Activated CD4-positive, alpha-beta T cell treated with anti-CD3 and anti-CD28 coated beads for 36 hours (primary cell): ENCODE measurements around the gene TMEM109. TPM values are rescaled to one million over a fixed set of nuclear protein-coding genes. Genes with fewer than 3 reads are reported as not detected.

Experiments used
- ATAC-seq: fragments of 200-7000 bp; cut with Tn5 transposase; one replicate; pipeline ENCODE4 v1.10.0; 2021; ENCODE audit warnings: mild to moderate bottlenecking, moderate library complexity
- CTCF ChIA-PET: fragments of 350-600 bp; sonication (Branson Sonifier 250); formaldehyde crosslinking; loops from one replicate; lab custom pipeline; 2021; ENCODE audit warnings: antibody characterized with exemption; lab: Charles Lee
- POLR2A ChIA-PET: fragments of 350-600 bp; sonication (Branson Sonifier 250); formaldehyde crosslinking; loops from one replicate; lab custom pipeline; 2021; ENCODE audit warnings: antibody characterized with exemption, inconsistent platforms; lab: Charles Lee
- DNase-seq: peaks from one replicate; pipeline ENCODE4 v3.0.0-alpha.2; 2020
- H3K27ac Mint-ChIP-seq: one replicate; pipeline ENCODE4 v1.8.0; 2021; ENCODE audit warnings: mixed read lengths
- H3K27me3 Mint-ChIP-seq: one replicate; pipeline ENCODE4 v1.8.0; 2021; ENCODE audit warnings: mixed read lengths
- H3K36me3 Mint-ChIP-seq: one replicate; pipeline ENCODE4 v1.8.0; 2021; ENCODE audit warnings: low read depth, mixed read lengths
- H3K4me1 Mint-ChIP-seq: one replicate; pipeline ENCODE4 v1.8.0; 2021; ENCODE audit warnings: mixed read lengths
- H3K4me3 Mint-ChIP-seq: one replicate; pipeline ENCODE4 v1.8.0; 2021; ENCODE audit warnings: mild to moderate bottlenecking, moderate library complexity, mixed read lengths
- H3K9me3 Mint-ChIP-seq: one replicate; pipeline ENCODE4 v1.8.0; 2021; ENCODE audit warnings: low read depth, mixed read lengths
- intact Hi-C, 2 experiments: fragments of 100-400 bp; cut with DNase I in 1 of 2; cut with micrococcal nuclease in 1 of 2; formaldehyde crosslinking; loops; one replicate each; pipeline versions ENCODE4 v1.14.2 to v1.15.1; 2022 to 2024; cut with DNase I, micrococcal nuclease
- total RNA-seq, 2 experiments: library from RNA; stranded (reverse); gene quantifications; one replicate each; pipeline ENCODE4 v1.2.3, GENCODE V29; 2021

The TMEM109 gene
- total RNA-seq, 2 experiments from 2014 or later = 80.3 to 89.1 TPM

- Mint-ChIP-seq H3K27me3 (peaks cover 17% of the 10 kb centered on the region), H3K4me3 (no peak overlapping the region), H3K4me1 (peaks cover 14% of the 10 kb centered on the region), H3K27ac (no peak overlapping the region), H3K9me3 (no peaks in the 10 kb centered on the region), H3K36me3 (peaks cover 16% of the 10 kb centered on the region)
- intact Hi-C loops = no loop called here
- ATAC-seq (no peak), DNase-seq (no peak)
- POLR2A ChIA-PET = interaction anchor here (0.5 to 1.7 kb wide), 2 partner anchors 11 to 14 kb away, joined by 3 to 5 read pairs; no protein-coding TSS in a partner anchor
- CTCF ChIA-PET = interaction anchor here (0.6 to 1.4 kb wide), 3 partner anchors 23 to 340 kb away, joined by 3 to 4 read pairs (median 3); no protein-coding TSS in a partner anchor
These were observed 13.2 kb downstream of the TMEM109 start for GRCh38 chr11:60927061-60927592.

- H3K27me3 Mint-ChIP-seq = peaks cover 17% of the 10 kb centered on the region
- no peak for DNase-seq
- ChIA-PET POLR2A (interaction anchor here (0.5 to 1.7 kb wide), 3 partner anchors 10 to 13 kb away, joined by 3 to 5 read pairs (median 5); no protein-coding TSS in a partner anchor), CTCF (interaction anchor here (0.6 to 1.4 kb wide), 3 partner anchors 22 to 339 kb away, joined by 3 to 4 read pairs (median 3); no protein-coding TSS in a partner anchor)
- no peak for ATAC-seq
- no peaks in the 10 kb centered on the region for H3K9me3 Mint-ChIP-seq
- intact Hi-C loops = no loop called here
- peaks cover 11% of the 10 kb centered on the region for H3K36me3 Mint-ChIP-seq
- peaks cover 14% of the 10 kb centered on the region for H3K4me1 Mint-ChIP-seq
- H3K4me3 Mint-ChIP-seq = no peak overlapping the region
- no peak overlapping the region for H3K27ac Mint-ChIP-seq
These were observed 13.6 kb downstream of the TMEM109 start for GRCh38 chr11:60927600-60927999.

- DNase-seq (no peak), ATAC-seq (no peak)
- Mint-ChIP-seq H3K27ac (no peak overlapping the region), H3K4me1 (peaks cover 14% of the 10 kb centered on the region), H3K36me3 (peaks cover 2% of the 10 kb centered on the region), H3K27me3 (peaks cover 17% of the 10 kb centered on the region), H3K9me3 (no peaks in the 10 kb centered on the region), H3K4me3 (no peak overlapping the region)
- CTCF ChIA-PET = interaction anchor here (0.6 to 1.1 kb wide), 4 partner anchors 13 to 89 kb away, joined by 3 to 4 read pairs (median 3); no protein-coding TSS in a partner anchor
- POLR2A ChIA-PET = interaction anchor here (1.7 kb wide), 1 partner anchor 13 kb away, joined by 5 read pairs; no protein-coding TSS in a partner anchor
- intact Hi-C loops = no loop called here
These were observed 14.6 kb downstream of the TMEM109 start for GRCh38 chr11:60928563-60929001.

GRCh38 chr11:60929764-60930163, 15.8 kb downstream of the TMEM109 start:
- POLR2A ChIA-PET = no interaction called here
- intact Hi-C loops = no loop called here
- Mint-ChIP-seq H3K27ac (no peak overlapping the region), H3K27me3 (peaks cover 17% of the 10 kb centered on the region), H3K4me1 (peaks cover 11% of the 10 kb centered on the region), H3K9me3 (no peaks in the 10 kb centered on the region), H3K36me3 (no peaks in the 10 kb centered on the region), H3K4me3 (no peak overlapping the region)
- no peak for ATAC-seq
- no peak for DNase-seq
- CTCF ChIA-PET = interaction anchor here (0.8 kb wide), 1 partner anchor 10 kb away, joined by 3 read pairs; no protein-coding TSS in a partner anchor

DNA sequence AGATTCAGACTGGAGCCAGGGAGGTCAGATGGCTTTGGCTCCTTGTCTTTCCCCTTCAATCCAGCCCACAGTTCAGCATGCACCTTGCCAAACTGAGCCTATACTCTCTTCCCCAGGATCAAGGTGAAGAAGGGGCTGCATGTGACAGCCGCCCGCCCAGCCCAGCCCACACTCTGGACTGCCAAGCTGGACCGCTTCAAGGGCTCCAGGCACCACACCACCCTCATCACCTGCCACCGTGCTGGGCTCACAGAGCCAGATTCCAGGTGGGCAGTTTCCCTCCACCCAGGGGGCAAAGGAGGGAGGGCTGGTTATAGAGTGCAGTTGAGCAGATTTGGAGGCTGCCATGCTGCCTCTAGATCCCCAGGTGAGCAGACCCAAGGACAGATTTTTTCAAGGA, 16.4 kb downstream of the TMEM109 start:
- Mint-ChIP-seq H3K27ac (no peak overlapping the region), H3K27me3 (peaks cover 13% of the 10 kb centered on the region), H3K4me1 (peaks cover 6% of the 10 kb centered on the region), H3K4me3 (no peak overlapping the region), H3K9me3 (no peaks in the 10 kb centered on the region), H3K36me3 (no peaks in the 10 kb centered on the region)
- ChIA-PET CTCF (no interaction called here), POLR2A (no interaction called here)
- ATAC-seq = no peak
- DNase-seq = no peak
- intact Hi-C loops = no loop called here

DNA sequence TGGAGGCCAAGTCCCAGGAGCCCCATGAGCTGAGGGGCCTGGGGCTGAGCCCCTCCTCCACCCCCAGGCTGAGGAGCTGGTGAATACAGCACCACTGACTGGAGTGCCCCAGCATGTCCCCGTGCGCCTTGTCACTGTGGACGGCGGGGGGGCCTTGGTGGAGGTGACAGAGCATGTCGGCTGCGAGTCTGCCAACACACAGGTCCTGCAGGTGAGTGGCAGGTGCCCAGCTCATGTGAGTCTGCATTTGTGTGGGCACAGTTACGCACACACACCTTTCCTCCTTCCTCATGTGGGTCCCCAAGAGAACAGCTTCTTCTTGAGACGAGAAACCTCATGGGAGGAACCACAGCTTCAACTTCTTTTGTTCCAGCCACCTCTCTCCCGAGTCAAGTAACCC, 18.0 kb downstream of the TMEM109 start:
- Mint-ChIP-seq H3K27me3 (peaks cover 5% of the 10 kb centered on the region), H3K4me1 (no peaks in the 10 kb centered on the region), H3K36me3 (no peaks in the 10 kb centered on the region), H3K9me3 (no peaks in the 10 kb centered on the region), H3K27ac (no peak overlapping the region), H3K4me3 (no peak overlapping the region)
- ChIA-PET CTCF (interaction anchor here (0.7 to 1.1 kb wide), 2 partner anchors 34 to 100 kb away, joined by 3 read pairs; no protein-coding TSS in a partner anchor), POLR2A (no interaction called here)
- DNase-seq = no peak
- ATAC-seq = no peak
- intact Hi-C loops = no loop called here

DNA sequence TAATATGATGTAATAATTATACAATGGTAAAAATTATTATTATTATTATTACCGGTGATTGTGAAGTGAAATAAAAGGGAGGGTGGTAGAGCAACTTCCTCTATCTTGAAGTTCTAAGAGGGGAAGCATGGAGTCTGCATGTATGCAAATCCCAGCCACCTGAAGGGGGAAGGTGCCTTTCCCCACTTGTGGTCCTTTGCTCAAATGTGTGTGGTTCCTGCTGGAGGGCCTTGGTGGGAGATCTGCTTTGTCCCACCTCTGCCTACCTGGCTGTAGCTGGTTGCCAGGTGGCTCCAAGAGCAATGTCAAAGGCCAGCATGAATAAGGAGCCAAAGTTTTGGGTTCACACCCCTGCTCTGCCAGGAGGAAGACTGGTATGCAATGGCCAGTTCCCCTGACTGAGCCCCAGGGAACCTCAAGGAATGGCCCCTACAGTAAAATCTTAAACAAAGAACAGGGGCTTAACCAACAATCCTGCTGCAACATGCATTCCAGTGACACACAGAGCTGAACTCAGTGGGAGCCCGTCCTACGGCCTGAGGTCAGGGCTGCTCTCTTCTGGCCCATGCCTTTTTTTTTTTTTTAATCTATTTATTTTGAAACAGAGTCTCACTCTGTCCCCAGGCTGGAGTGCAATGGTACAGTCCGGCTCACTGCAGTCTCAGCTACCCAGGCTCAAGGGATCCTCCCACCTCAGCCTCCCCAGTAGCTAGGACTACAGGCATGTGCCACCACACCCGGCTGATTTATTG, 18.8 kb downstream of the TMEM109 start:
- no peaks in the 10 kb centered on the region for H3K9me3 Mint-ChIP-seq
- H3K36me3 Mint-ChIP-seq = no peaks in the 10 kb centered on the region
- intact Hi-C loops = no loop called here
- DNase-seq (no peak), ATAC-seq (no peak)
- ChIA-PET CTCF (interaction anchor here (0.6 to 1.1 kb wide), 2 partner anchors 34 to 209 kb away, joined by 3 read pairs; no protein-coding TSS in a partner anchor), POLR2A (no interaction called here)
- H3K27me3 Mint-ChIP-seq = peaks cover 5% of the 10 kb centered on the region
- no peak overlapping the region for H3K4me3 Mint-ChIP-seq
- no peak overlapping the region for H3K27ac Mint-ChIP-seq
- H3K4me1 Mint-ChIP-seq = no peaks in the 10 kb centered on the region

DNA sequence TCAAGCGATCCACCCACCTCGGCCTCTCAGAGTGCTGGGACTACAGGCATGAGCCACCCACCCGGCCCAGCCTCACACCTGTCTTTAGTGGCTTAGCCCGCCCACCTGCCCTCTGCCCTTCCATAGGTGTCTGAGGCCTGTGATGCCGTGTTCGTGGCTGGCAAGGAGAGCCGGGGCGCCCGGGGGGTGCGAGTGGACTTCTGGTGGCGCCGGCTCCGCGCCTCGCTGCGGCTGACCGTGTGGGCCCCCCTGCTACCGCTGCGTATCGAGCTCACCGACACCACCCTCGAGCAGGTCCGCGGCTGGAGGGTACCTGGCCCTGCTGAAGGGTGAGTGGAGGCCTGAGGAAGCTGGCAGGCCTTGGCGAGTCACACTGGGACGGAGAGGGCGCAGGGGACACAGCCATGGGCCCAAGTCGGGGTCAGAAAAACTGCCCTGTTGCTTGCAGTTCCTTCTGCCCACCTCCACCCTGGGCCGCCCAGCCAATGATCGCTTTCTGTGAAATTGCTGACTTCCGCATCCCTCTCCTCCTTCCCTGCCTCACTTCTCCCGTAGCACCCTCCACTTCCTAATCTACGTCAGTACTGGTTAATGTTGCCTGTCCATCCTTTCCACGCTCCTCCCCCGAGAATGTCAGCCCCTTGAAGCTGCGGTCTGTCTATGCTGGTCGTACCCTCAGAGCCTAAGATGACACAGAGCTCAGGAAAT, 19.6 kb downstream of the TMEM109 start:
- POLR2A ChIA-PET = no interaction called here
- intact Hi-C loops = no loop called here
- CTCF ChIA-PET = no interaction called here

DNA sequence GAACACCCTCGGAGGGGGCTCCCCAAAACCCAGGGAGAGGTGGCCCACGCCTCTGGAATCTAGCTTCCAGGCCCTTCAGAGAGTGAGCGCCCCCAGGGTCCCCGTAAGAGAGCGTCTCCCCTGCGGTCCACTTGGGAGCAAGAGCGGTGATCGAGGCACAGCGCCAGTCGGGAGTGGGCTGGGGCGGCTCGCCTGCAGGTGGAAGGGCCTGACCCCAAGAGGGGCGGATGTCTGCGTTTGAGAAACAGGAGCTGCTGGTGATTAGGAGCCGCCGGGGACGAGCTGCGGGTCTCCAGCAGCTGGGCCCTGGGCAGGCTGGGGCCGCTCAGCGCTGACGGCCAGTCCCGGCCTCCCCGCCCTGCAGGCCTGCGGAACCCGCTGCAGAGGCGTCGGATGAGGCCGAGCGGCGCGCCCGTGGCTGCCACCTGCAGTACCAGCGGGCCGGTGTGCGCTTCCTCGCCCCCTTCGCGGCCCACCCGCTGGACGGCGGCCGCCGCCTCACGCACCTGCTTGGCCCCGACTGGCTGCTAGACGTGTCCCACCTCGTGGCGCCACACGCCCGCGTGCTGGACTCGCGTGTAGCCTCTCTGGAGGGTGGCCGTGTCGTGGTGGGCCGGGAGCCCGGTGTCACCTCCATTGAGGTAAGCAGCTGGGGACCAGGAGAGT, 20.3 kb downstream of the TMEM109 start:
- Mint-ChIP-seq H3K36me3 (no peaks in the 10 kb centered on the region), H3K4me3 (no peak overlapping the region), H3K27me3 (peaks cover 5% of the 10 kb centered on the region), H3K27ac (no peak overlapping the region), H3K9me3 (no peaks in the 10 kb centered on the region), H3K4me1 (no peaks in the 10 kb centered on the region)
- ATAC-seq (no peak), DNase-seq (no peak)
- intact Hi-C loops = no loop called here
- CTCF ChIA-PET = interaction anchor here (1.0 kb wide), 1 partner anchor 11 kb away, joined by 3 read pairs; no protein-coding TSS in a partner anchor
- POLR2A ChIA-PET = no interaction called here

More for the DNA sequence above, 19.6 kb downstream of the TMEM109 start:
- H3K27me3 Mint-ChIP-seq = peaks cover 5% of the 10 kb centered on the region
- H3K4me3 Mint-ChIP-seq = no peak overlapping the region
- ATAC-seq = no peak
- DNase-seq = no peak
- no peaks in the 10 kb centered on the region for H3K4me1 Mint-ChIP-seq
- H3K27ac Mint-ChIP-seq = no peak overlapping the region
- no peaks in the 10 kb centered on the region for H3K36me3 Mint-ChIP-seq
- no peaks in the 10 kb centered on the region for H3K9me3 Mint-ChIP-seq

- CTCF ChIA-PET = interaction anchor here (1.0 kb wide), 1 partner anchor 11 kb away, joined by 3 read pairs; no protein-coding TSS in a partner anchor
These were observed 21.0 kb downstream of the TMEM109 start for GRCh38 chr11:60934790-60935605.

More at GRCh38 chr11:60934790-60935605, 21.0 kb downstream of the TMEM109 start:
- Mint-ChIP-seq H3K27ac (no peak overlapping the region), H3K4me1 (peaks cover 3% of the 10 kb centered on the region), H3K4me3 (no peak overlapping the region), H3K36me3 (no peaks in the 10 kb centered on the region), H3K27me3 (peaks cover under 1% of the 10 kb centered on the region), H3K9me3 (no peaks in the 10 kb centered on the region)
- ATAC-seq (no peak), DNase-seq (no peak)
- POLR2A ChIA-PET = no interaction called here
- intact Hi-C loops = no loop called here
